ENCODE results near the gene POU2AF1. TPM values are rescaled to one million over a fixed set of nuclear protein-coding genes. Genes with fewer than 3 reads are reported as not detected.

POU2AF1 gene
- total and polyA plus RNA-seq, 12 donors, result 0.07 to 1.8 (median 0.15) TPM; not detected in 3

GRCh38 chr11:111391328-111392124 is 12.5 kb upstream of the POU2AF1 start:
- 86 to 87% methylated on average over 13 of the region's 13 CpGs for WGBS, 2 donors
- no peak overlapping the region for H3K27ac ChIP-seq
- ATAC-seq (no peak), DNase-seq (no peak)
- H3K27me3 ChIP-seq, result peaks cover 0 to 15% (median 0%) of the 10 kb centered on the region in 7 donors
- intact Hi-C loops (cut with DNase I), result no loop called here
- no peaks in the 10 kb centered on the region for H3K4me1 ChIP-seq
- H3K9me3 ChIP-seq, result no peaks in the 10 kb centered on the region
- no peaks in the 10 kb centered on the region for H3K36me3 ChIP-seq
- no peak overlapping the region for H3K4me3 ChIP-seq
- no peak for TF ChIP-seq CTCF (IDR thresholded peaks at IDR 0.05)

- ATAC-seq (no peak), DNase-seq (no peak)
- Histone ChIP-seq H3K4me1 (no peaks in the 10 kb centered on the region), H3K27ac (no peak overlapping the region), H3K9me3 (peaks cover 0 to 11% (median 2%) of the 10 kb centered on the region in 11 donors), H3K27me3 (peaks cover 0 to 5% (median 0%) of the 10 kb centered on the region in 7 donors), H3K4me3 (no peak overlapping the region), H3K36me3 (no peaks in the 10 kb centered on the region)
- WGBS, 2 donors, result 88 to 92% methylated on average over 1 of the region's 1 CpG
- intact Hi-C loops (cut with DNase I), result loop anchor here in 1 of 10 donors (10.0 kb wide), 1 partner anchor 56 kb away; no protein-coding TSS in a partner anchor
- no peak for TF ChIP-seq CTCF (IDR thresholded peaks at IDR 0.05)
Measured at GRCh38 chr11:111388842-111389241, 9.8 kb upstream of the POU2AF1 start.

- DNase-seq (no peak), ATAC-seq (no peak)
- Histone ChIP-seq H3K27ac (no peak overlapping the region), H3K4me1 (no peaks in the 10 kb centered on the region), H3K9me3 (peaks cover 0 to 11% (median 2%) of the 10 kb centered on the region in 11 donors), H3K4me3 (no peak overlapping the region), H3K27me3 (peaks cover 0 to 5% (median 0%) of the 10 kb centered on the region in 7 donors), H3K36me3 (no peaks in the 10 kb centered on the region)
- TF ChIP-seq CTCF (IDR thresholded peaks at IDR 0.05), result no peak
- WGBS, 2 donors, result 92 to 93% methylated on average over 4 of the region's 4 CpGs
- intact Hi-C loops (cut with DNase I), result loop anchor here in 1 of 10 donors (10.0 kb wide), 1 partner anchor 56 kb away; no protein-coding TSS in a partner anchor
Measured at GRCh38 chr11:111388420-111388819, 9.3 kb upstream of the POU2AF1 start.

GRCh38 chr11:111387363-111387762 is 8.3 kb upstream of the POU2AF1 start:
- DNase-seq (peak in 1 of 2 donors; percentile 25), ATAC-seq (peak in 1 of 8 donors; percentile 28)
- Histone ChIP-seq H3K27me3 (peaks cover 0 to 5% (median 0%) of the 10 kb centered on the region in 7 donors), H3K4me1 (no peaks in the 10 kb centered on the region), H3K36me3 (no peaks in the 10 kb centered on the region), H3K4me3 (no peak overlapping the region), H3K9me3 (peaks cover 0 to 11% (median 2%) of the 10 kb centered on the region in 11 donors), H3K27ac (no peak overlapping the region)
- WGBS, 2 donors, result 73 to 83% methylated on average over 2 of the region's 2 CpGs
- intact Hi-C loops (cut with DNase I), result loop anchor here in 1 of 10 donors (10.0 kb wide), 1 partner anchor 57 kb away; no protein-coding TSS in a partner anchor
- no peak for TF ChIP-seq CTCF (IDR thresholded peaks at IDR 0.05)
